Upper lobe of left lung (tissue), 6 donors: Measurements from ENCODE around the gene RFX1. TPM values are rescaled to one million over a fixed set of nuclear protein-coding genes. Genes with fewer than 3 reads are reported as not detected.
A peak's percentile ranks its signal among the peaks of the same experiment; 100 is the strongest.

Experiments used
- ATAC-seq, 2 donors: fragments of 200-7000 bp; cut with Tn5 transposase; one replicate each; pipeline ENCODE4 v1.9.1; 2022; ENCODE audit warnings: mild to moderate bottlenecking in 2 of 2, moderate library complexity in 2 of 2; ENCODE audit not compliant: low FRiP score in 2 of 2
- DNase-seq, 2 donors: peaks; one replicate each; pipeline ENCODE4 v3.0.0-alpha.2; 2019 to 2020
- H3K27ac ChIP-seq, 4 donors: fragments of 200-600 bp; sonication (generic); one replicate each; pipeline ENCODE4 v1.5.1; 2016 to 2019
- H3K27me3 ChIP-seq, 4 donors: fragments of 200-600 bp; sonication (generic); one replicate each; pipeline ENCODE4 v1.5.1; 2017 to 2019
- H3K36me3 ChIP-seq, 4 donors: fragments of 200-600 bp; sonication (generic); one replicate each; pipeline ENCODE4 v1.5.1; 2016 to 2019
- H3K4me1 ChIP-seq, 4 donors: fragments of 200-600 bp; sonication (generic); one replicate each; pipeline ENCODE4 v1.5.1; 2018 to 2019
- H3K4me3 ChIP-seq, 4 donors: fragments of 200-600 bp; sonication (generic); one replicate each; pipeline ENCODE4 v1.5.1; 2017 to 2019; ENCODE audit warnings: mild to moderate bottlenecking in 2 of 4, moderate library complexity in 1 of 4
- H3K9me3 ChIP-seq, 4 donors: fragments of 200-600 bp; sonication (generic); one replicate each; pipeline ENCODE4 v1.5.1; 2018 to 2019
- EP300 ChIP-seq, 4 donors: sonication (generic); formaldehyde crosslinking; IDR thresholded peaks; one replicate each; pipeline ENCODE4 v1.5.1; 2017; ENCODE audit warnings: antibody characterized with exemption in 4 of 4, control low read depth in 2 of 4
- POLR2A ChIP-seq, 4 donors: fragments of 450-650 bp; IDR thresholded peaks; one replicate each; pipeline ENCODE4 v1.5.1; 2016 to 2017; ENCODE audit warnings: antibody characterized with exemption in 4 of 4, mild to moderate bottlenecking in 2 of 4
- POLR2AphosphoS5 ChIP-seq, 2 donors: sonication (generic); formaldehyde crosslinking; IDR thresholded peaks; one replicate each; pipeline ENCODE4 v1.5.1; 2017; ENCODE audit warnings: antibody characterized with exemption in 2 of 2
- WGBS, 2 donors: methylation state at CpG; one replicate each; pipeline ENCODE4 v1.1.5; 2017 to 2018; 5-methylcytosine and 5-hydroxymethylcytosine counted together
- total RNA-seq, 6 donors: library from RNA; depleted of rRNA in 4 of 6; stranded (reverse); fragments of >200 nt in 4 of 6; gene quantifications; one replicate each; pipeline versions ENCODE4 v1.1.0 to v1.2.1, GENCODE V29; 2016 to 2021
- TF ChIP-seq, protein P1 (sequence below), 6 experiments: fragments of 450-650 bp in 4 of 6; fragments of 200-600 bp in 2 of 6; sonication (generic) in 2 of 6; IDR thresholded peaks; one replicate each; pipeline ENCODE4 v1.5.1; 2016 to 2019; ENCODE audit warnings: antibody characterized with exemption in 6 of 6
- donor health status: DM: no; HTN: no; CAD: no; lungs with moderate emphysema.
- donor health status: DM: no; HTN: yes; CAD: no; lungs with severe emphysema.

RFX1 gene
- total RNA-seq, 6 donors from 2014 or later: 6.0 to 22.3 (median 15.5) TPM

DNA sequence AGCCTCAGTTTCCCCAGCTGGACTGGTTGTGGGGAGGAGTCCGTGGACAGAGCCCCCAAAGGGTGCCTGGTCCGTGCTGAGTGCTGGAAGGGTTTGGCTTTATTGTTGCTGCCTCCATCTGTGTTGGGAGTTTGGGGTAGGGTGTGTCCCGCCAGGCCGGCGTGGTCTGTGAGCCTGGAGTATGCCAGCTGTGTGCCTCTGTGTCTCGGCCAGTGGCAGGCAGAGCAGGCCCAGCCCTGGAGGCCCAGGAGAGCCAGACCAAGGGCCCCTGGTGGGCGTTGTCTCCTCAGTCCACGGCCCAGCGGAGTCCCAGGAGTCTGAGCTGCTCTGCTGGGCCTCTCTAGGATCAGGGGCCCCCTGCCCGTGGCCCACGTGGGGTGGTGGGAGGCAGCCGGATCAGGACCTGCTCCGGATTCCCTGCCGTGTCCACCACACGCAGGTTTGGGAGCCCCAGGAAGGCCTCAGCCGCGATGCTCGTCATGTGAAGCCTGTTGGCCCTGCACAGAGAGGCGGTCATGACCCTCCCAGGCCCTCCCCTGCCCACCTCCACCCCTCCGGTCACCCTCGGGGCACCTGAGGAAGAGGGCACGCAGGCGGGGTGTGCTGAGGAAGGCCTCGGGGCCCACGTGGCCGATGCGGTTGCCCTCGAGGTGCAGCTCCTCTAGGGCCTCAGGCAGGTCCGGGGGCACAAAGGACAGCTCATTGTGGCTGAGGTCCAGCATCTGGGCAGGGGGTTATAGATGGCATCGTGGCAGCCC lies 74.5 kb downstream of the RFX1 start:
- H3K9me3 ChIP-seq: no peaks in the 10 kb centered on the region
- WGBS, 2 donors: 89 to 95% methylated on average over 4 to 20 of the region's 30 CpGs
- no peak overlapping the region for H3K27ac ChIP-seq
- DNase-seq: peak in 1 of 2 donors; percentile 73
- no peak for TF ChIP-seq EP300 (IDR thresholded peaks at IDR 0.05)
- TF ChIP-seq POLR2A (IDR thresholded peaks at IDR 0.05): no peak
- TF ChIP-seq, protein P1, sequence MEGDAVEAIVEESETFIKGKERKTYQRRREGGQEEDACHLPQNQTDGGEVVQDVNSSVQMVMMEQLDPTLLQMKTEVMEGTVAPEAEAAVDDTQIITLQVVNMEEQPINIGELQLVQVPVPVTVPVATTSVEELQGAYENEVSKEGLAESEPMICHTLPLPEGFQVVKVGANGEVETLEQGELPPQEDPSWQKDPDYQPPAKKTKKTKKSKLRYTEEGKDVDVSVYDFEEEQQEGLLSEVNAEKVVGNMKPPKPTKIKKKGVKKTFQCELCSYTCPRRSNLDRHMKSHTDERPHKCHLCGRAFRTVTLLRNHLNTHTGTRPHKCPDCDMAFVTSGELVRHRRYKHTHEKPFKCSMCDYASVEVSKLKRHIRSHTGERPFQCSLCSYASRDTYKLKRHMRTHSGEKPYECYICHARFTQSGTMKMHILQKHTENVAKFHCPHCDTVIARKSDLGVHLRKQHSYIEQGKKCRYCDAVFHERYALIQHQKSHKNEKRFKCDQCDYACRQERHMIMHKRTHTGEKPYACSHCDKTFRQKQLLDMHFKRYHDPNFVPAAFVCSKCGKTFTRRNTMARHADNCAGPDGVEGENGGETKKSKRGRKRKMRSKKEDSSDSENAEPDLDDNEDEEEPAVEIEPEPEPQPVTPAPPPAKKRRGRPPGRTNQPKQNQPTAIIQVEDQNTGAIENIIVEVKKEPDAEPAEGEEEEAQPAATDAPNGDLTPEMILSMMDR (IDR thresholded peaks at IDR 0.05): no peak
- no peak for TF ChIP-seq POLR2AphosphoS5 (IDR thresholded peaks at IDR 0.05)
- peaks cover 0 to 40% (median 18%) of the 10 kb centered on the region in 4 donors for H3K36me3 ChIP-seq
- H3K27me3 ChIP-seq: no peaks in the 10 kb centered on the region
- H3K4me3 ChIP-seq: no peak overlapping the region
- no peak for ATAC-seq
- H3K4me1 ChIP-seq: peaks cover 0 to 7% (median under 1%) of the 10 kb centered on the region in 4 donors

DNA sequence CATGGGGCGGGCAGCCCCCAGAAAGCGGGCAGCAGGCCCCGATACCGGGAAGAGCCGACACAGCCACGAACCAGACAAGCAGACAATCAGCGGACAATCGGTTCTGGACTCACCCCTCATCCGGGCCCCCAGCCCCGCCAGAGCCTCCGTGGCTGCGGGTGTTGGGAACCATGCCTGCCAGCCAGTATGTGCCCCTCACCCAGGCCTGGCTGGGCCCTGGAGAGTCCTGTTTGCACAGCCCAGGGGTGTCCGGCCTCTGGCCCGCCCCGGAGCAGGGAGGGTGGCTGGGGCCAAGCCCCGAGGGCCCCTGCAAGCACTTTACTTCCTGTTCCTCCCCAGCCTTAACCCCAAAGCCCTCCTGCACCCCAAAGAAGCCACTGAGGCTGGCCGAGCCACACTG lies 75.7 kb downstream of the RFX1 start:
- WGBS, 2 donors: 85 to 92% methylated on average over 2 to 17 of the region's 17 CpGs
- Histone ChIP-seq H3K27me3 (no peaks in the 10 kb centered on the region), H3K36me3 (peaks cover 0 to 49% (median 22%) of the 10 kb centered on the region in 4 donors), H3K27ac (no peak overlapping the region), H3K4me3 (no peak overlapping the region), H3K9me3 (no peaks in the 10 kb centered on the region), H3K4me1 (peaks cover 0 to 12% (median 5%) of the 10 kb centered on the region in 4 donors)
- ATAC-seq: no peak
- TF ChIP-seq, protein P1 (IDR thresholded peaks at IDR 0.05): no peak
- TF ChIP-seq EP300 (IDR thresholded peaks at IDR 0.05): no peak
- TF ChIP-seq POLR2AphosphoS5 (IDR thresholded peaks at IDR 0.05): no peak
- no peak for TF ChIP-seq POLR2A (IDR thresholded peaks at IDR 0.05)
- DNase-seq: peak in 1 of 2 donors; percentile 65

DNA sequence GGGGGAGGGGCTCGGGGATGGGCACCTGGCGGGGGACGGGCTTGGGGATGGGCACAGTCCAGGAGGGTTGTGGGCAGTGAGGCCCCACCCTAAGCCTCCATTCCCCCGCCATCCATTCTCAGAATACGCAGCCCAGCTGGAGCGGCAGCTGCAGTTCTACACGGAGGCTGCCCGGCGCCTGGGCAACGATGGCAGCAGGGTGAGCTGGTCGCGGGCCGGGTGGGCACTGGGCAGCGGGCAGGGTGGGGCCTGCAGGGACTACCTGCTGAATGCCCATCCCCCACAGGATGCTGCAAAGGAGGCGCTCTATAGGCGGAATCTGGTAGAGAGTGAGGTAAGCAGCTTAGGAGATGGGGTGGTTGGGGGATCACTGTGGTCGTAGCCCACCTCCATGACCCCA lies 76.2 kb downstream of the RFX1 start:
- no peak for ATAC-seq
- Histone ChIP-seq H3K4me1 (peaks cover 0 to 12% (median 5%) of the 10 kb centered on the region in 4 donors), H3K4me3 (no peak overlapping the region), H3K27me3 (no peaks in the 10 kb centered on the region), H3K9me3 (no peaks in the 10 kb centered on the region), H3K36me3 (peaks cover 0 to 53% (median 22%) of the 10 kb centered on the region in 4 donors), H3K27ac (no peak overlapping the region)
- 88% methylated on average over 10 of the region's 17 CpGs; no CpG with 5 or more reads in 1 of the 2 donors for WGBS, 2 donors
- TF ChIP-seq POLR2AphosphoS5 (IDR thresholded peaks at IDR 0.05): no peak
- TF ChIP-seq, protein P1 (IDR thresholded peaks at IDR 0.05): no peak
- no peak for TF ChIP-seq POLR2A (IDR thresholded peaks at IDR 0.05)
- TF ChIP-seq EP300 (IDR thresholded peaks at IDR 0.05): no peak
- DNase-seq: peak in 1 of 2 donors; percentile 65

DNA sequence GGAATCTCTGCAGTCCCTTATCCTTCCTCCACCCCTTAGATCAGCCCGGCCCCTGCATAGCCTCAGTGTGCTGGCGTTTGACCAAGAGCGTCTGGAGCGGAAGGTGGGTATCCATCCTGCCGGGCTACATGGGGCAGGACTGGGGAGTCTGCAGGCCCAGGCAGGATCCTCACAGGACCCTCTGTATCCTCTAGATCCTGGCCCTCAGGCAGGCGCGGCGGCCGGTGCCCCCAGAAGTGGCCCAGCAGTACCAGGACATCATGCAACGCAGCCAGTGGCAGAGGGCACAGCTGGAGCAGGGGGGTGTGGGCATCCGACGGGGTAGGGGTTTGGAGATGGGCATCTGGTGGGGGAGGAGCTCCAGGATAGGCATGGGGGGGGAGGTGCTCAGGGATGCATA lies 76.8 kb downstream of the RFX1 start:
- no peak overlapping the region for H3K4me3 ChIP-seq
- no peak overlapping the region for H3K27ac ChIP-seq
- TF ChIP-seq POLR2A (IDR thresholded peaks at IDR 0.05) (no peak), EP300 (IDR thresholded peaks at IDR 0.05) (no peak), POLR2AphosphoS5 (IDR thresholded peaks at IDR 0.05) (no peak)
- TF ChIP-seq, protein P1 (IDR thresholded peaks at IDR 0.05): no peak
- H3K4me1 ChIP-seq: peaks cover 0 to 12% (median 5%) of the 10 kb centered on the region in 4 donors
- DNase-seq: peak in 1 of 2 donors; percentile 78
- no peaks in the 10 kb centered on the region for H3K9me3 ChIP-seq
- no peak for ATAC-seq
- no peaks in the 10 kb centered on the region for H3K27me3 ChIP-seq
- 80 to 95% methylated on average over 5 to 9 of the region's 12 CpGs for whole genome bisulfite sequencing, 2 donors
- peaks cover 0 to 59% (median 26%) of the 10 kb centered on the region in 4 donors for H3K36me3 ChIP-seq
